Measurements from ENCODE around the gene FGF13.

FGF13 gene

DNA sequence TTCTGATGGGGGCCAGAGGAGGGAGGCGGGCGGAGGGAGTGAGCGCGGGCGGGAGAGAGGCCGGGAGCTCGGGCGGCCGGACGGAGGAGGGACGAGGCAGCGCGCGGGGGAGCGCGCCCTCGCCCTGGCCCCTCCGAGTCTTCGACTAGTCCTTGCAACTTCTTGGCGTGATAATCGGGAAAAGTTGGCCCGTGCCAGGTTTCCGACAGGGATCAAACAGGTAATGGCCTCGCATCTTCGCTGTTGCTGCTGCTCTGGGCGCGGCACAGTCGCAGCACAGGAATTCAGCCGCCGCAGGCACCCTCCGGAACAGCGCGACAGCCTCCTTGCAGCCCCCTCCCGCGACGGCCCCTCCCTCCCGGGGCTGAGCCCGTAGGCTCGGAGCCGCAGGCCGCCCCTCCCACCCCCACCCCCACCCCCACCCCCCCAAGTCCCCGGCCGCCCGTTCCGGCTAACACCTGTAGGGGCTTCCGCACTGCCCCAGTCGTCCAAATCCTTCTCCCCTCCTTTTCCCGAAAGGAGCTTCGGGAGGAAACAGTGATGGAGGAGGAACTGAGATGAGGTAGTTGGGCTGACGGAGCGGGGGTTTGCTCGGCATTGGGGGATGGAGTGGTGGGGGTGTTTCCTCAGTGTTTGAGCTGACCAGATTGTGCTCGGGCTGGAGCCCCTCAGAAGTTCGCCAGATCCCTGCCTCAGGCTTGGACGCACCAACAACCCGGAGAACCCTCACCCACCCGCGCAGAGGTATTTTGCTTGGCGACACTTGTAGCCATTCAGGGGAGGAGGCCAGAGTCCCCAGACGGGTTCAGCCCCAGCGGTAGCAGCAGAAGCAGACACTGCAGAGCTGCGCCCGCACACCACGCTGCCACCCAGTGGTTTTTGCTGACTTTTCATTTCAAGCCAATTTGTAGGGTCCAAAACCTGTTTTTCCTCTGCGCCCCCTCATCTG lies at the start of gene FGF13:
Gene FGF13 (minus strand): TSS at position 319 of the 949 bp plus-strand sequence. CDS start 714 bp downstream, outside the sequence.
- peak; percentile 13 for DNase-seq (ENCODE audit: low spot score)
- TF ChIP-seq, protein P1, sequence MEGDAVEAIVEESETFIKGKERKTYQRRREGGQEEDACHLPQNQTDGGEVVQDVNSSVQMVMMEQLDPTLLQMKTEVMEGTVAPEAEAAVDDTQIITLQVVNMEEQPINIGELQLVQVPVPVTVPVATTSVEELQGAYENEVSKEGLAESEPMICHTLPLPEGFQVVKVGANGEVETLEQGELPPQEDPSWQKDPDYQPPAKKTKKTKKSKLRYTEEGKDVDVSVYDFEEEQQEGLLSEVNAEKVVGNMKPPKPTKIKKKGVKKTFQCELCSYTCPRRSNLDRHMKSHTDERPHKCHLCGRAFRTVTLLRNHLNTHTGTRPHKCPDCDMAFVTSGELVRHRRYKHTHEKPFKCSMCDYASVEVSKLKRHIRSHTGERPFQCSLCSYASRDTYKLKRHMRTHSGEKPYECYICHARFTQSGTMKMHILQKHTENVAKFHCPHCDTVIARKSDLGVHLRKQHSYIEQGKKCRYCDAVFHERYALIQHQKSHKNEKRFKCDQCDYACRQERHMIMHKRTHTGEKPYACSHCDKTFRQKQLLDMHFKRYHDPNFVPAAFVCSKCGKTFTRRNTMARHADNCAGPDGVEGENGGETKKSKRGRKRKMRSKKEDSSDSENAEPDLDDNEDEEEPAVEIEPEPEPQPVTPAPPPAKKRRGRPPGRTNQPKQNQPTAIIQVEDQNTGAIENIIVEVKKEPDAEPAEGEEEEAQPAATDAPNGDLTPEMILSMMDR (IDR thresholded peaks at IDR 0.05; ENCODE audit: extremely low read depth, missing control alignments) = no peak

DNA sequence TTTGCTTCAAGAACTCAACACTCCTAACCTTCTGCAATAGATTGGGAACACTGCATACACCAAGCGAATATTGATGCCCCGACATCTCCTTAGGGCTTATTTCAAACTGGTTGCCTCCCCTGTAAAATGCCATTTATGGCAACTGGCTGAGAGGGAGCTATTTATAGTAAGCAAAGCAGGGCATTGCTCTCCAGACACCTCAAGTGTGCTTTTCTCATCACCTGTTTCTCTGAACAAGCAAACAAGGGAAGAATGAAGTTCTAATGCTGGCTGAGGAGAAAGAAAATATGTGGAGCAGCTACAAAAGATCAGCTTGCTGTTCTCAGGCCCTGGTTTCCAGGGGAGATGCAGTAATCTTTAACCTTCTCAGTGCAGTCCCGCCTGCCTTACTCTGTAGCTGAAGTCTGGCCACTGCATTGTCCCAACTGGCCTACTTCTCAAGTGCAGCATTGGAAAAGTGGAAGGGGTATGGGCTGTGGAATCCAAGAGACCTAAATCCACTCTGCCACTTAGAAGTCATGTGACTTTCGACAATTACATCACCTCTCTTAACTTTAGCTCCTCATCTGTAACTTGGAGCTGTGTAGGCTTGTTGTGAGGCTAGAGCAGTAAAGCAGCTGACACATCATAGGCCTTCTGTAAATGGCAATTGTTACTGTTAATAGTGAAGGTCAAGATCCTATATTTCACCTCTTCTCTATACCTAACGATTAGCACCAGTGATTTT lies 47.9 kb upstream of the FGF13 start:
- DNase-seq (ENCODE audit: low spot score) = no peak
- TF ChIP-seq, protein P1 (IDR thresholded peaks at IDR 0.05; ENCODE audit: extremely low read depth, missing control alignments) = no peak

DNA sequence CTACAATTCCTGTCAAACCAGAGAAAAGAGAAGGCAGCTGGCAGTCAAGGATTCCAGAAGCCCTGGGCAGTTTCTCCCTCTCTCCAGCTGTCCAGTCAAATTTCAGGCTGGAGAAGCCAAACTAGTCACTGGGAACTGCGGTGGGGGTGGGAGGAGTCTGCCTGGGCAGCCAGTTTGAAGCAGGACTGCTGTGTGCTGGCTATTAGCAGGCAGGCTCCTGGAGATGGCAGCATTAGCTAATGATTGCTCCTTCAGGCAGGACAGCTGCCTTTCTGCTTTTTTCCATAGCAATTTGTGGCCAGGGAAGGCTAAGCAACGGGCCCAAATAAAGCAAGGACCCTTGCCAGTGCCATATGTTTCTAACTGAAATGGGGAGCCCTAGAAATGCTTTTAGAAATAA lies 44.7 kb upstream of the FGF13 start:
- TF ChIP-seq, protein P1 (IDR thresholded peaks at IDR 0.05; ENCODE audit: extremely low read depth, missing control alignments) = no peak
- DNase-seq (ENCODE audit: low spot score) = no peak

DNA sequence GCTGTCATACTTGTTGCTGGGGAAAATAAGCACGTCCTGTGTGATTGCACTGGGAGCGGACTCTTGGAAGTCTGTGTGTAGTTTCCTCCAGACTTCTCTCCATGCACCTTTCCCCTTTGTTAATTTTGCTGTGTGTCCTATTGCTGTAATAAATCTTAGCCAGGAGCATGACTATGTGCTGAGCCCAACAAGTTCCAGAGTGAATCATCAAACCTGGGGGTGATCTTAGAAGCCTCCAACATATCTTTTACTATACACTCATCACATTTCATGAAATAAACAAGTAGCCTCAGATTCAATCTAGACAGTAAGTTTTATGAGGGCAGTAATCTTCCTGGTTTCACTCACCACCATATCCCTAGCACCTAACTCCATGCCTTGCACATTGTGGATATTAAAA lies 43.3 kb upstream of the FGF13 start:
- TF ChIP-seq, protein P1 (IDR thresholded peaks at IDR 0.05; ENCODE audit: extremely low read depth, missing control alignments) = no peak
- DNase-seq (ENCODE audit: low spot score) = no peak

DNA sequence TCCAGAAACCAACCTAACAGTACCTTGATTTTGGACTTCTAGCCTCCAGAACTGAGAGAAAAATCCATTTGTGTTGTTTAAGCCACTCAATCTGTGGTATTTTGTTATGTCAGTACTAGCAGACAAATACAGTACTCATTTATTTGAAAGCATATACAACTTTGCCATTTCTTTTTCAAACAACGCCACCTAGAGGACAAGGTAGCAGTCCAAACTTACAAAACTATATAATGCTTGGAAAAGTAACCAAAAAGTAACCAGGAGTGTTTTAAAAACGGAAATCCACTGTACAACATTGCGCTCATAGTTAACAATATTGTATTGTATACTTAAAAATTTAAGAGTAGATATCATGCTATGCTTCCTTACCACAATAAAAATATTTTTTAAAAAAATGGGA lies 37.0 kb upstream of the FGF13 start:
- DNase-seq (ENCODE audit: low spot score) = no peak
- TF ChIP-seq, protein P1 (IDR thresholded peaks at IDR 0.05; ENCODE audit: extremely low read depth, missing control alignments) = no peak

DNA sequence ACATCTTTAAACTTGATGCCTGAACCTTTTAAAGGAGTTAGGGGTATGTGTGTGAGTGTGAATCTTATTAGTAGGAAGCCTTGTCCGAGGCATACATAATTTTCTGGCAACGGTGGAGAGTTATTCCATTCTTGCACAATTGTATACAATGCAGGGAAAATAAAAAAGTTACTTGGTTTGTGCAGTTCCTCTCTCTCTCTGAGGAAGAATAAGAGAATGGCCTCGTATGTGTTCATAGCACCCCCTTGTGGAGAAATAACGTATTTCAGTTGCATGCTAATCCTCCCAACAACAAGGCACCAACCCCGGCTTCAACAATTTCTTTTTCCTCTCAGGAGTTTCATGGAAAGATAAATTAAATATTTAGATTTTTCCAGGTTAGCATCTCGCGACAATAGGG lies 33.7 kb upstream of the FGF13 start:
- peak; percentile 6 for DNase-seq (ENCODE audit: low spot score)
- TF ChIP-seq, protein P1 (IDR thresholded peaks at IDR 0.05; ENCODE audit: extremely low read depth, missing control alignments) = peak; percentile 46

DNA sequence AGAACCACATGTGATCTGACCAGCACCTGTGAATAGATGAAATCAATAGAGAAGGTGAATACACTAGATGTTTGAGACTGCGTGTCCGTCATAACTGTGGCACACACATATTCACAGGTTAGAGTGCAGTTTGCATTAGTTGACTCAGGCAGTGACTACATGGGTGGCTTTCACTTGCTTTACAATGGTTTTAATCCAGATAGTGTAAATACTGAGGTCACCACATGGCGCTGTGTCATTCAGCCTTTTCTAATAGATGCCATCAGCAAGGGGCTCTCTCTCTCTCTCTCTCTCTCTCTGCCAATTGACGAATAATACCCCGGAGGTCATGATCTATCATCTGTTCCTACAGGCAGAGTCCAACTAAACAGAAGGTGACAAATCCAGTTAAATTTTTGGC lies 30.7 kb upstream of the FGF13 start:
- no peak for DNase-seq (ENCODE audit: low spot score)

More for the DNA sequence above, 30.7 kb upstream of the FGF13 start:
- TF ChIP-seq, protein P1 (IDR thresholded peaks at IDR 0.05; ENCODE audit: extremely low read depth, missing control alignments) = no peak
